ENCODE data around the gene SIAH2. TPM values are rescaled to one million over a fixed set of nuclear protein-coding genes. Genes with fewer than 3 reads are reported as not detected.
"Not testable (repeated sequence)": the region's sequence is repeated elsewhere in the genome, so short reads cannot be mapped to it uniquely, and the experiment has no call there.

The SIAH2 gene
- total RNA-seq, 1 donor: 30.2 TPM

- no peak overlapping the region for H3K4me3 ChIP-seq (ENCODE audit: low read depth, low read length)
- DNase-seq (ENCODE audit: low read depth): no peak
- TF ChIP-seq CTCF (IDR thresholded peaks at IDR 0.05; ENCODE audit: insufficient read depth, low read depth, low read length): no peak
Measured at GRCh38 chr3:150800722-150801121, 37.8 kb upstream of the SIAH2 start.

- no peak overlapping the region for H3K4me3 ChIP-seq (ENCODE audit: low read depth, low read length)
- TF ChIP-seq CTCF (IDR thresholded peaks at IDR 0.05; ENCODE audit: insufficient read depth, low read depth, low read length): no peak
- peak; percentile 5 for DNase-seq (ENCODE audit: low read depth)
Measured at GRCh38 chr3:150798122-150798618, 35.2 kb upstream of the SIAH2 start.

GRCh38 chr3:150797155-150797554 is 34.2 kb upstream of the SIAH2 start:
- no peak for DNase-seq (ENCODE audit: low read depth)
- no peak overlapping the region for H3K4me3 ChIP-seq (ENCODE audit: low read depth, low read length)
- TF ChIP-seq CTCF (IDR thresholded peaks at IDR 0.05; ENCODE audit: insufficient read depth, low read depth, low read length): no peak

GRCh38 chr3:150796527-150796926 is 33.6 kb upstream of the SIAH2 start:
- not testable (repeated sequence) for H3K4me3 ChIP-seq (ENCODE audit: low read depth, low read length); DNase-seq (ENCODE audit: low read depth)

GRCh38 chr3:150793641-150794040 is 30.7 kb upstream of the SIAH2 start:
- DNase-seq (ENCODE audit: low read depth): no peak
- no peak overlapping the region for H3K4me3 ChIP-seq (ENCODE audit: low read depth, low read length)
- no peak for TF ChIP-seq CTCF (IDR thresholded peaks at IDR 0.05; ENCODE audit: insufficient read depth, low read depth, low read length)

GRCh38 chr3:150790629-150791028 is 27.7 kb upstream of the SIAH2 start:
- H3K4me3 ChIP-seq (ENCODE audit: low read depth, low read length): no peak overlapping the region
- DNase-seq (ENCODE audit: low read depth): peak; percentile 16
- no peak for TF ChIP-seq CTCF (IDR thresholded peaks at IDR 0.05; ENCODE audit: insufficient read depth, low read depth, low read length)

GRCh38 chr3:150789451-150789850 is 26.5 kb upstream of the SIAH2 start:
- H3K4me3 ChIP-seq (ENCODE audit: low read depth, low read length): no peak overlapping the region
- no peak for DNase-seq (ENCODE audit: low read depth)
- no peak for TF ChIP-seq CTCF (IDR thresholded peaks at IDR 0.05; ENCODE audit: insufficient read depth, low read depth, low read length)
